Measurements from ENCODE around the gene SULT1A3.

SULT1A3 gene

GRCh38 chr16:30179195-30179594 lies 19.9 kb upstream of the SULT1A3 start:
- DNase-seq (ENCODE audit: low spot score) (no peak), ATAC-seq (ENCODE audit: low read depth) (no peak)
- no peak overlapping the region for H3K27ac ChIP-seq (ENCODE audit: poor library complexity, severe bottlenecking)
- H3K27me3 ChIP-seq (ENCODE audit: insufficient read depth, poor library complexity, severe bottlenecking), result no peaks in the 10 kb centered on the region
- H3K9me3 ChIP-seq (ENCODE audit: severe bottlenecking), result no peaks in the 10 kb centered on the region
- H3K36me3 ChIP-seq (ENCODE audit: low read depth), result no peaks in the 10 kb centered on the region
- TF ChIP-seq CTCF (IDR thresholded peaks at IDR 0.05; ENCODE audit: poor library complexity, severe bottlenecking), result no peak
- H3K4me3 ChIP-seq (ENCODE audit: severe bottlenecking), result no peak overlapping the region
- H3K4me1 ChIP-seq (ENCODE audit: insufficient read depth, poor library complexity, severe bottlenecking), result no peaks in the 10 kb centered on the region

- TF ChIP-seq CTCF (IDR thresholded peaks at IDR 0.05; ENCODE audit: poor library complexity, severe bottlenecking), result no peak
- Histone ChIP-seq H3K4me1 (ENCODE audit: insufficient read depth, poor library complexity, severe bottlenecking) (no peaks in the 10 kb centered on the region), H3K36me3 (ENCODE audit: low read depth) (no peaks in the 10 kb centered on the region), H3K27ac (ENCODE audit: poor library complexity, severe bottlenecking) (no peak overlapping the region), H3K4me3 (ENCODE audit: severe bottlenecking) (no peak overlapping the region), H3K27me3 (ENCODE audit: insufficient read depth, poor library complexity, severe bottlenecking) (no peaks in the 10 kb centered on the region), H3K9me3 (ENCODE audit: severe bottlenecking) (no peaks in the 10 kb centered on the region)
- no peak for ATAC-seq (ENCODE audit: low read depth)
- no peak for DNase-seq (ENCODE audit: low spot score)
These were observed 19.1 kb upstream of the SULT1A3 start for GRCh38 chr16:30179931-30180330.

GRCh38 chr16:30180741-30181140 lies 18.3 kb upstream of the SULT1A3 start:
- Histone ChIP-seq H3K4me1 (ENCODE audit: insufficient read depth, poor library complexity, severe bottlenecking) (no peaks in the 10 kb centered on the region), H3K4me3 (ENCODE audit: severe bottlenecking) (no peak overlapping the region), H3K27ac (ENCODE audit: poor library complexity, severe bottlenecking) (no peak overlapping the region), H3K27me3 (ENCODE audit: insufficient read depth, poor library complexity, severe bottlenecking) (no peaks in the 10 kb centered on the region), H3K9me3 (ENCODE audit: severe bottlenecking) (no peaks in the 10 kb centered on the region), H3K36me3 (ENCODE audit: low read depth) (no peaks in the 10 kb centered on the region)
- no peak for TF ChIP-seq CTCF (IDR thresholded peaks at IDR 0.05; ENCODE audit: poor library complexity, severe bottlenecking)
- no peak for DNase-seq (ENCODE audit: low spot score)
- no peak for ATAC-seq (ENCODE audit: low read depth)

GRCh38 chr16:30183233-30184095 lies 15.6 kb upstream of the SULT1A3 start, which contains the start of gene CORO1A:
CORO1A (plus strand) TSS chr16:30183602; CDS start chr16:30185210, 1,608 bp downstream.
- DNase-seq (ENCODE audit: low spot score), result peak; percentile 81
- ATAC-seq (ENCODE audit: low read depth), result peak; percentile 89
- Histone ChIP-seq H3K27ac (ENCODE audit: poor library complexity, severe bottlenecking) (peak within 1 kb of the TSS; percentile 11), H3K9me3 (ENCODE audit: severe bottlenecking) (no peaks in the 10 kb centered on the region), H3K27me3 (ENCODE audit: insufficient read depth, poor library complexity, severe bottlenecking) (no peaks in the 10 kb centered on the region), H3K4me1 (ENCODE audit: insufficient read depth, poor library complexity, severe bottlenecking) (no peaks in the 10 kb centered on the region), H3K4me3 (ENCODE audit: severe bottlenecking) (peak within 1 kb of the TSS; percentile 47), H3K36me3 (ENCODE audit: low read depth) (peaks cover 6% of the 10 kb centered on the region)
- TF ChIP-seq CTCF (IDR thresholded peaks at IDR 0.05; ENCODE audit: poor library complexity, severe bottlenecking), result no peak

Data from RWPE2 (cell line).